ENCODE measurements around the gene SLC6A3. TPM values are rescaled to one million over a fixed set of nuclear protein-coding genes. Genes with fewer than 3 reads are reported as not detected.

SLC6A3 gene
- total and polyA plus RNA-seq, 9 of the 15 experiments (the other 6 are each of a cell fraction or from before 2014, with no cell fraction given) = not detected

- no peak for DNase-seq (ENCODE audit: extremely low read depth in 1 of 4, low spot score in 3 of 4)
- no peaks in the 10 kb centered on the region for H3K79me2 ChIP-seq (ENCODE audit: control insufficient read depth, insufficient read depth, low read length)
- in situ Hi-C loops (cut with MboI) = no loop called here
- H4K20me1 ChIP-seq (replicated peaks; ENCODE audit: control insufficient read depth, insufficient read depth, low read length) = 0 out of 2 replicates have a peak, but pooled peaks cover 3% of the 10 kb centered on the region
- H3K9ac ChIP-seq (ENCODE audit: insufficient read depth in 1 of 2, low read depth in 2 of 2, low read length in 2 of 2) = no peak overlapping the region
- peaks cover 0 to 13% of the 10 kb centered on the region in 2 experiments; a peak in 2 of 5 replicates for H3K4me1 ChIP-seq (replicated peaks in 1 of 2; ENCODE audit: control insufficient read depth in 2 of 2, insufficient read depth in 2 of 2, low read length in 2 of 2)
- no peak overlapping the region for H3K4me2 ChIP-seq (ENCODE audit: insufficient read depth, low read length)
- H3K4me3 ChIP-seq = no peak overlapping the region
- no peak for TF ChIP-seq ZKSCAN3 (CRISPR knock-in tag; IDR thresholded peaks at IDR 0.05)
- no peak overlapping the region for H2AFZ ChIP-seq (ENCODE audit: low read depth, low read length)
- H3K9me3 ChIP-seq (replicated peaks; ENCODE audit: control insufficient read depth, insufficient read depth, low read depth, low read length) = 0 out of 2 replicates have a peak, but pooled peaks cover 6% of the 10 kb centered on the region
- H3K9me1 ChIP-seq (ENCODE audit: control insufficient read depth, insufficient read depth, low read length) = no peaks in the 10 kb centered on the region
- no TSS peak for BruUV-seq (replicated peaks)
- CTCF ChIA-PET (ENCODE audit: low intra/inter-chr PET ratio) = no interaction called here
- H3K27me3 ChIP-seq (ENCODE audit: control insufficient read depth in 2 of 2, insufficient read depth in 2 of 2, low read length in 2 of 2) = peaks cover 60 to 84% of the 10 kb centered on the region in 2 experiments
- no peak for ATAC-seq
- no peak for FAIRE-seq
- intact Hi-C loops (cut with micrococcal nuclease) = no loop called here
- no peaks in the 10 kb centered on the region for H3K36me3 ChIP-seq (ENCODE audit: control insufficient read depth, insufficient read depth, low read length)
- WGBS (ENCODE audit: insufficient coverage, low coverage, missing lambda C conversion rate) = 4% methylated on average over 3 of the region's 3 CpGs
- no peak overlapping the region for H3K27ac ChIP-seq (ENCODE audit: extremely low read depth, low read depth, low read length)
- POLR2A ChIA-PET = no interaction called here
Measured at GRCh38 chr5:1376981-1377380, 68.3 kb downstream of the SLC6A3 start.

GRCh38 chr5:1375871-1376810 is 69.1 kb downstream of the SLC6A3 start:
- DNase-seq (ENCODE audit: extremely low read depth in 1 of 4, low spot score in 3 of 4) = no peak
- Histone ChIP-seq H4K20me1 (replicated peaks; ENCODE audit: control insufficient read depth, insufficient read depth, low read length) (no peaks in the 10 kb centered on the region), H3K4me2 (ENCODE audit: insufficient read depth, low read length) (no peak overlapping the region), H3K36me3 (ENCODE audit: control insufficient read depth, insufficient read depth, low read length) (no peaks in the 10 kb centered on the region), H3K4me1 (replicated peaks in 1 of 2; ENCODE audit: control insufficient read depth in 2 of 2, insufficient read depth in 2 of 2, low read length in 2 of 2) (peaks cover 0 to 13% of the 10 kb centered on the region in 2 experiments; a peak in 2 of 5 replicates), H3K27ac (ENCODE audit: extremely low read depth, low read depth, low read length) (no peak overlapping the region), H3K27me3 (ENCODE audit: control insufficient read depth in 2 of 2, insufficient read depth in 2 of 2, low read length in 2 of 2) (peaks cover 64 to 83% of the 10 kb centered on the region in 2 experiments), H3K79me2 (ENCODE audit: control insufficient read depth, insufficient read depth, low read length) (no peaks in the 10 kb centered on the region), H2AFZ (ENCODE audit: low read depth, low read length) (no peak overlapping the region), H3K9ac (ENCODE audit: insufficient read depth in 1 of 2, low read depth in 2 of 2, low read length in 2 of 2) (0 out of 4 replicates have a peak overlapping the region, but pooled peaks of 1 of the 2 experiments have one; percentile 10), H3K9me1 (ENCODE audit: control insufficient read depth, insufficient read depth, low read length) (no peaks in the 10 kb centered on the region), H3K4me3 (no peak overlapping the region), H3K9me3 (replicated peaks; ENCODE audit: control insufficient read depth, insufficient read depth, low read depth, low read length) (0 out of 2 replicates have a peak, but pooled peaks cover 6% of the 10 kb centered on the region)
- WGBS (ENCODE audit: insufficient coverage, low coverage, missing lambda C conversion rate) = 12% methylated on average over 23 of the region's 23 CpGs
- ChIA-PET POLR2A (interaction anchor here (0.6 kb wide), 1 partner anchor 11 kb away, joined by 3 read pairs; no protein-coding TSS in a partner anchor), CTCF (ENCODE audit: low intra/inter-chr PET ratio) (interaction anchor here (0.8 kb wide), 1 partner anchor 10 kb away, joined by 4 read pairs; no protein-coding TSS in a partner anchor)
- intact Hi-C loops (cut with micrococcal nuclease) (no loop called here), in situ Hi-C loops (cut with MboI) (no loop called here)
- no TSS peak for BruUV-seq (replicated peaks)
- TF ChIP-seq CEBPG (CRISPR knock-in tag; IDR thresholded peaks at IDR 0.05) (no peak), CEBPG (tag; conservative IDR thresholded peaks at IDR 0.05 in 1 of 2, IDR thresholded peaks at IDR 0.05 in 1 of 2) (0 out of 4 replicates have a peak, but pooled peaks of 1 of the 2 experiments have one; percentile 15), ZBTB2 (IDR thresholded peaks at IDR 0.05) (no peak), JUND (IDR thresholded peaks at IDR 0.05; ENCODE audit: borderline replicate concordance, low read depth, low read length) (peak; percentile 39; the same call in 1 of the 2 replicates), JUND (tag; IDR thresholded peaks at IDR 0.05; ENCODE audit: borderline replicate concordance, low read depth, low read length) (no peak), ATF3 (IDR thresholded peaks at IDR 0.05) (peak; percentile 35; the same call in 1 of the 2 replicates), ATF3 (CRISPR knock-in tag; conservative IDR thresholded peaks at IDR 0.05) (no peak), ZNF121 (CRISPR knock-in tag; conservative IDR thresholded peaks at IDR 0.05) (peak; percentile 91), NUFIP1 (IDR thresholded peaks at IDR 0.05; ENCODE audit: partially characterized antibody) (no peak), FOSL1 (tag; conservative IDR thresholded peaks at IDR 0.05) (peak; percentile 47)
- no peak for ATAC-seq
- FAIRE-seq = no peak
